ENCODE measurements around the gene CCDC158.
"Not testable (repeated sequence)": the region's sequence is repeated elsewhere in the genome, so short reads cannot be mapped to it uniquely, and the experiment has no call there.

The CCDC158 gene

DNA sequence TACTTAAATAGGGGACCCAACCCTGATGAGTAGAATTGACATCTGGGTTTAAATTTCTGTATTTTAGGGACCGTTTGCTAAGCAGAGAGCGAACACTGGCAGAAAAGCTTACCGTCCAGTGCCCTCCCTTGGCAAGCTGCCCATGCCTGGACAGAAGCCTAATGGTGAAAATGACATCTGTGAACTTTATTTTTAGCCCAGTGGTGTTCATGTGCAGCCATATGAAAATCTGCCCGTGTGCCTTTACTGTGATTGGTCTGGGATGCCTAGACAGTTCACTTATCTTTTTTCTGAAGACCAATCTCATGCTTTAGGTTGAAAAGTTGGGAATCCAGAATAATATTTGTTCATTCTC, 113.3 kb downstream of the CCDC158 start:
- DNase-seq: no peak

DNA sequence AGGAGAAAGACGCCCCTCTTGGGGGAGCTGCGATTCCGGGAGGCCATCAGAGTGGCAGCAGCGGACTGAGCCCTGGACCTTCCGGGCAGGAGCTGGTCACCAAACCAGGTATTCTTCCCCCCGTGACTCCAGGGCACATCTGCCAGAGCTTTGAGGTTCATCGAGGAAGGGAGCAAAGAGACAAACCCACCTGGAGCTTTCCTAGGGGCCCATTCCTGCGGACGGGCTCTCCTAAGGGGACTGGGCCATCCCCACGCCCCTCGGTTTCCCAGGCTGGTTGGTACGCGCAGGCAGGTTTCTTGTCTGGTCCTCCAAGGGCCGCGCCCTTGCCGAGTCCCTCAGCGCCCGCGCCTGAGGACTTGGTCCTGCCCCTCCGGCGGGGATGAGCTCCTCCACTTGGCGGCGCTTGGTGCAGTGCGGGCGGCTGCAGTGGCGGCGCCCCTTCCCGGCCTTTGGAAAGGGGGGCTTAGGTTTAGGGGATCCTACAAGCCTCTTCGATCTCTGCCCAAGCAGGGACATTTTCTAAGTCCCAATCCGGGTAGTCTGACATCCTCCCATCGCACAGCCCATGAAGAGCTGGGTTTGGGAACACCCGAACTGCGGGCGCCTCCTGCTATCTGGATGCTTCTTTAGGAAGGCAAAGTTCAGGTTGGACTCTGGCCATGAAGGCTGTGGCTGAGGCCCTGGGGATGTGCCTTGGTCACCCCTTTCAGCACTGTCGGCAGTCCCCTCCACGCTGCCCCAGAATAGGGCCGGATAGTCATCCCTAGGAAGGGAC, 113.9 kb downstream of the CCDC158 start:
- DNase-seq: no peak

DNA sequence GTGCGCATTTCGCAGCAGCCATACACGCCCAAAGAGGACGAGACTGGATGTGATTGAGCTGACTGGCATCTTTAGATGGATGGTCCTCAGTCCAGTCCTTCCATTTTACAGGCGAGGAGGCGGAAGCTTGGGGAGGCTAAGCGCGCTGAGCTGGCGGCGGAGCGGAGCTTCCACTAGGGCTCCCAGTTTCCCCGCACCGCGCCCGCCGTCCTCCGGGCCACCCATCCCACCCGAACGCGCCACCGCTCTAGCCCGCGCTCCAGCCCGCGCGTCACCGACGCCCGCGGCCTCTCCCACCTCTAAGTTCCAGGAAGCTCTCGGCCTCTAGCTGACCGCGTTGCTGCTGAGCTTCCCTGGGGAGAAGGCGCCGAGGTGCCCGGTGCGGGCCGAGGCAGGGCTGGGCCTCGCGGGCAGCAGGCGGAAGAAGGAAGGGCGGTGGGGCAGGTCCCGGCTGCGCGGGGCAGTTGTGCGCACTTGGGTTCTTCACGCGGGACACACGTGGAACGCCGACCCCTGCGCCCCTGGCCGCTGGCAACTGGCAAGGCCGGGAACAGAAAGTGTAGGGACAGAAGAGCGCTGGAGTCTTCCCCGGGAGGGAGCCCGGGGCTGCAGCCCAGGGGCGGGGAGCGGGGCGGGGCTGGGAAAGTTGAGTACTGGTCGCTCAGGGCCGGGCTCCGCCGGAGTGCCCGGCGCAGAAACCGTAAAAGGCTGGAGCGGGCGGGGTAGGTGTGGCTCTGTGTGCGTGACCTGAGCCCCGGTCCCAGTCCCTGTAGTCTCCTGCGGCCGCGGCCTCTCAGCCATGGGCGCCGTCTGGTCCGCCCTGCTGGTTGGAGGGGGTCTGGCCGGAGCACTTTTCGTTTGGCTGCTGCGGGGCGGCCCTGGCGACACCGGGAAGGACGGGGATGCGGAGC, 114.7 kb downstream of the CCDC158 start, which contains the start of gene STBD1:
STBD1 (plus strand) TSS at position 763 of the 911 bp plus-strand sequence; CDS start at position 800, 37 bp downstream.
- DNase-seq: peak; percentile 47

- no peak for DNase-seq
These were observed 115.8 kb downstream of the CCDC158 start for GRCh38 chr4:76305033-76305687.

DNA sequence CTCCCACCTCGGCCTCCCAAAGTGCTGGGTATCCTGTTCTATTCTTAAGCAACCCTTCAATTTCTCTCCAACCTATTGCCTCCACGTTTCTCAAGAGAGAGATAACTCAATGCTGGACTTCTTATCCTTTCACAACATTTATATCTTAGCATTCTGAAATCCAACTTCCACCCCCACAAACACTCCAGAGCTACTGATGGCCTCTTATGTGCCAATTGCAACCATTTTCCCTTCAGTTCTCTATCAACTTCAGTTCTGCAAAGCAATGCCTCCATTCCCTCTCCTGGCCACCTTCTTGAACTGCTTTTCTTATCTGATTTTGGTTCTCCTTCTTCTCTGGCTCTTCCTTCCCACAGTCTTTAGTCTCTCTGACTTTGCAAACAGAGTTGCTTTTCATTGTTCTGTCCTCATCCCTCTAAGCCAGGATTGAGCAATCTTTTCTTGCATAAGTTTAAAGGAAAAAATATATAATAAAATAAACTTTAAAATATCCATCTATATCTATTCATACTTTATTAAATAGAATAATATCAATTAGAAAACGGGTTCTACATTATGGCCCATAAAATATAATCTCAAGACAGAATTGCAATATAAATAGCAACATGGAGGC, 118.0 kb downstream of the CCDC158 start:
- no peak for DNase-seq

DNA sequence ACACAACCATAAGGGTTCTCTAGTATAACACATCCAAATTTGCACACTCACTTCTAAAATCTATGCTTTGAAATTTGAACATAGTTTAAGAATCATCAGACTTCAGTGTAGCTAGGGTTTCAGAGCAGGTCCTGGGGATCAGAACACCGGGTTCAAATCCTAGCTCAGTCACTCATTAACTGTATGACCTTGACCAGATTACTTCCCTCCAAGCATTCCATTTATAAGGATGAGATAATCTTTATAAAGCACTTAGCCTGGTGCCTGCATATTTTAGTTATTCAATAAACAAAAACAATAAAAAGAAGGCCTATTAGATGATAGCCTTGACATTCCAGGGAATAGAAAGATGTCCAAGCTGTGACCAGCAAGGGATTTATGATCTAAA, 119.2 kb downstream of the CCDC158 start:
- DNase-seq: no peak

GRCh38 chr4:76301068-76301774, 119.7 kb downstream of the CCDC158 start:
- no peak for DNase-seq

DNA sequence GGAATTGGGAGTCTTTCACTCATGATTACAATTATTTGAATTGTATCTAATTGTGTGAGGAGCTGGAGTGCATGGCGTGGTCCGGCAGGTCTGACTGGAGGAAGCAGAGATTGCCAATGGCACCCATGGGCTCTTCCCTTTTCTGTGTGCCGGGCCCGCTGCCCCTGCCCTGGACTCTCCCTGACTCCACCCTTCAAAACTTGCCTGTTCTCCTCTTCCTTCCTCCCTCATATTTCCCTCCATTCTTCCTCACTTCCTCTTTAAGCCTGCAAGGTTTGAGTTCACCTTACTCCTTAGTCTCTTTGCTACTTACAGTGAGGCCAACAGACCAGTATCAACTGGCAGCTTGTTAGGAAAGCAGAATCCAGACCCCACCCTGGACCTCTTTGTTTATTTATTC, 120.9 kb downstream of the CCDC158 start:
- no peak for DNase-seq

GRCh38 chr4:76298227-76298626, 122.7 kb downstream of the CCDC158 start:
- DNase-seq: no peak

DNA sequence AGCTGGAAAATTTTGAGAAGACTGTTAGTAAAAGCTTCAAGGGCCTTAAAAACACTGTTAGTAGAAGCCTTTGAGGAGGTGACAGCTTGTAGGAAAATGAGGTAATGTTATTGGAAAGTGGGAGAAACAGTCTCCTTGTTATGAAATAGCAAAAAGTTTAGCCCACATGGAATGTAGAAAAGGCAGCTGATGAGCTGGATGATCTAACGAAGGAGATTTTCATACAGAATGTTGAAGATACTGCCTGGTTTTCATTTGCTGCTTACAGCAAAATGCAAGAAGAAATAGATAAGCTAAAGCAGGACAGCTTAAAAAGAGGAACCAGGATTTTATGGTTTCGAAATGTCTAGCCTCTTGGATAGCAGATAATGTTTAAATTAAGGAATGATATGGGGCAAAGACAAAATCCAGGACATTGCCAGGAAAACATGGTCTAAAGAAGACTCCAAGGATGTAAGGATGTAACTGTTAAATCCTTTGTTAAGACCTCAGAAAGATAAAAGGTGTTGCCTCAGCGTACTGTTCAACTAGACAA, 124.6 kb downstream of the CCDC158 start:
- DNase-seq: no peak

DNA sequence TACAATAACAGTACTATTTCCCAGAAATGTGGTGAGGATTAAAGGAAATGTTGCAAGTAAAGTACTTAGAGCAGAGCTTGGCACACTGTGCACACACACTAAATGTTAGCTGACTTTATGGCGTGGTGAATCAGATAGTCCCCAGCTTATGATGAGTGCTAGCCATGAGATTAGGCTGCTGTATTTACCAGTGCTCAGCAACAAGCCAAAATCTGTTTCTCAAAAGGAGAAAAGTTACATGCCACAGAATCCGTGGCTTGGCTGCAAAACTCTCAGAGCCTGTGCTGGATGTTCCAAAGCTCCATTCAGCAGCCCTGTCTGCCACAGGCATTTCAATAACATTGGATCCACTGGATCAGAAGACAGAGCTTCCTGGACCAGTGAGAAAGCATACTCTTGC, 127.2 kb downstream of the CCDC158 start:
- no peak for DNase-seq

- DNase-seq: no peak
These were observed 128.2 kb downstream of the CCDC158 start for GRCh38 chr4:76292730-76293129.

DNA sequence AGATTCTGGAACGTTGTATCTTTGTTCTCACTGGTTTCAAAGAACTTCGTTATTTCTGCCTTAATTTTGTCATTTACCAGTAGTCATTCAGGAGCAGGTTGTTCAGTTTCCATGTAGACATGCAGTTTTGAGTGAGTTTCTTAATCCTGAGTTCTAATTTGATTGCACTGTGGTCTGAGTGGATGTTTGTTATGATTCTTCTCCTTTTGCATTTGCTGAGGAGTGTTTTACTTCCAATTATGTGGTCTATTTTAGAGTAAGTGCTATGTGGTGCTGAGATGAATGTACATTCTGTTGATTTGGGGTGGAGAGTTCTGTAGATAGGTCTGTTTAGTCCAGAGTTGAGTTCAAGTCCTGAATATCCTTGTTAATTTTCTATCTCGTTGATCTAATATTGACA, 133.1 kb downstream of the CCDC158 start:
- DNase-seq: not testable (repeated sequence)

GRCh38 chr4:76283900-76284299, 137.0 kb downstream of the CCDC158 start:
- DNase-seq: no peak

DNA sequence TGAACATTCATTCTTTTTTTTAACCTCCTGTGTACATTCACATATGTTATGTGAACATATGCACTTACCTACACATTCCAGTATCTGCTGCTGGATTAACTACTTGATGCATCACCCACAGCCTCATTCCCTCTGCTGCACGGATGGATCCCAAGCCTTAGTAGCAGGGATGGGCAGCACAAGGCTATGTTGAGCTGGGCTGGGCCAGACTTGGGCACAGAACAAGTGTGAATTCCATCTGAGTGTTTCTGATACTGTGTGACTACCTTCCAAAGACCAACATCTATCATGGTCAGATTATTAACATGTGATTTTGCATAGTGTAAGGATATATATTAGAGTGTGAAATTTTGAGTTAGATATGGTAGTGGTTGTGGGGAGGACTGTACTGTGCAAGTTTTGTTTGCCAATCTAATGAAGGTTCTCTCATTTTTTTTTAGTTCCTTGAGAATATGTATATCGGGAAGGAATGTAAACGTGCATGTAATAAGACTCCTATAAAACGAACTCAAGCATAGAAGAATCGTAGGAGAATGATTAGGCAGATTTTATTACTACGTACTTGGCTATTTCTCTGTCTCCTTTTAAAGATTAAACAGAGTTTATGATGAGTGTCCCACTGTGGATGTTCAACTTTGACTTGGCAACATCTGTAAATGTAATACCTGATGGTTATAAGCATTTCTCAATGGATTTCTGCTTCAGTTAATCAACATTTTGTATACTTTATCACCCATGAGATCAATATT, 137.8 kb downstream of the CCDC158 start:
- DNase-seq: no peak

- DNase-seq: not testable (repeated sequence)
These were observed 139.3 kb downstream of the CCDC158 start for GRCh38 chr4:76281594-76281993.

- no peak for DNase-seq
These were observed 140.2 kb downstream of the CCDC158 start for GRCh38 chr4:76280488-76281441.

DNA sequence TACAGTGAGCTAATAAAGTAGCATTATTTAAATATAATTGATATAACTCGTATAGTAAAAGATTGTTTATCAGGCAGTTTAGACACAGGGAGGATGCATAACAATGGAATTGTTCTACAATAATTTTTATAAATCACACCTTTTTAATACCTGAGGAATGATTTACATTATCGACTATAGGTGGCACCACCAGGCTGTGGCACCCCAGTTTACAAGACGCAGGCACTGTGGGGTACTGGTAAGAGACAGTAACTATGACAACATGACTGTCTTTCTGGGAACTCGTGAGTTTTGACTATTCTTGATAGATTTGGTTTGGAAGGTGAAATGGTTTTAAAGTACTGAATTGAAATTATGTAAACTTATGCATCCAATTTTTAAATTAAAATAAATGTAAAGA, 141.5 kb downstream of the CCDC158 start:
- DNase-seq: no peak

DNA sequence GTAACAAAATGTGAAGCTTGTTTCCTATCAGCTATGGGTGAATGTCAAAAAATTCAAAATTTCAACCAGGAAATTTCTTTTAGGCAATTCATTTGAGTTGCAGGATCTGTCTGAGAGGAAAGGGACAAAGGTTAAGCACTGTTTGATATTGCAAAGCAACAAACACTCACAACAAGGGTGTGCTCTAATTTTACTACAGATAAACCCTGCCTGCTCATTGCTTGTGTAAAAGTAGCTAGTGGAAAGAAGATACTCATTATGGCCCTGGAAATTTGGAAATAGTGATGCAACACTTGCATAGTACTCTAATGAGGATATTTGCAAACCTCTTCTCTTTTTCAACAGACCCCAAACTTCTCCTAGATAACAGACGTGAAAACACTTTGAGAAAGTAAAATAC, 142.4 kb downstream of the CCDC158 start:
- no peak for DNase-seq

DNA sequence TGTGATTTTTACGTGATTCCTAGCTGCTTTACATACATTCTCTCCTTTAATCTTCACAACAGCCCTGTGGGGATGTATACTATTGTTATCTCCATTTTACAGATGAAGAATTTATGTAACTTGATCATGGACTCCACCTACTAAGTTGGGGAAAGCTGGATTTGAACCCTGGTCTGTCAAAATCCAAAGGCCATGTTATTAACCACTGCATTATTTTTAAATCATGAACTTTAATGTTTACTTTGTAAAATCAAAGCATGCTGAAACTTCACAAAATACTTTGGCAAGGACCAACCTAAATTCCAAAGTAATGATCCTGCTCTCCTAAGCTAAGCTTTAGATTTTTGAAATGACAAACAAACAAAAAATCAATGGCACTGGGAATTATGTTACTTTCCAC, 143.3 kb downstream of the CCDC158 start:
- DNase-seq: no peak
